Measurements from ENCODE around the gene REV3L.
"Not testable (repeated sequence)": the region's sequence is repeated elsewhere in the genome, so short reads cannot be mapped to it uniquely, and the experiment has no call there.

REV3L gene

GRCh38 chr6:111490067-111490466, 7.0 kb upstream of the REV3L start:
- DNase-seq: no peak

DNA sequence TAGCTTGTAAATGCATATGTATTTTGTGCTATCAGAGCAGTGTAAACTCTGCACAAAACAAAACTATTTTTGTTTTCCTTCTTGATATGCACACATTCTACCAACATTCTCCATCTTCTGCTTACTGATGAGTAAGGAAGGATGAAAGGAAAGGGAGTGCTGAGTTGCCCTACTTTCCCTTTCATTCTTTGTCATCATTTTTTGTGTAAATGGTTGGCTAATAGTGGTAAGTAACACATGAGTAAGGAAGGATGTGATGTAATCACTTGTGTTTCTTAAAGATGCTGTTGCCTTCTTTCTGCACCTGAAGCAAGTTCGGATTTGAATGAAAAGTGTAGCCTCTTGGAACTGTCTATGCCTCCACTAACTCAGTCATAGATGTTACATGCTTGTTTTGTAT, 4.6 kb upstream of the REV3L start:
- DNase-seq: no peak

GRCh38 chr6:111486921-111487320, 3.9 kb upstream of the REV3L start:
- no peak for DNase-seq

GRCh38 chr6:111486475-111486874, 3.5 kb upstream of the REV3L start:
- no peak for DNase-seq

- DNase-seq: no peak
Measured at GRCh38 chr6:111485342-111485741, 2.3 kb upstream of the REV3L start.

DNA sequence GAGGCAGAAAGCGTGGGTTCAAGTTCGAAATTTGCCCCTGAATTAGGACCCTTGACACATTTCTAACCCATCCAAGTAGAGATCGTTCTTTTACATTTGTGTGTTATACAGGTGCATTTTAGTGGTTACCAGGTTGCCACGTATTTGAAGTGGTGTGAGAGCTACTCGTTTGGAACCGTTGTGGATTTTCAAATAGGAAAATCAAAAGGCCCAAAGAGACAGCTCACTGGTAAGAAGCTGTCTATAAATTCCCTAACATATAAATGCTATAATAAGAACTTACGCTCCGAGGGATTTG, 1.6 kb upstream of the REV3L start:
- no peak for DNase-seq

- DNase-seq: no peak
Measured at GRCh38 chr6:111483736-111484632, 966 bp upstream of the REV3L start.

DNA sequence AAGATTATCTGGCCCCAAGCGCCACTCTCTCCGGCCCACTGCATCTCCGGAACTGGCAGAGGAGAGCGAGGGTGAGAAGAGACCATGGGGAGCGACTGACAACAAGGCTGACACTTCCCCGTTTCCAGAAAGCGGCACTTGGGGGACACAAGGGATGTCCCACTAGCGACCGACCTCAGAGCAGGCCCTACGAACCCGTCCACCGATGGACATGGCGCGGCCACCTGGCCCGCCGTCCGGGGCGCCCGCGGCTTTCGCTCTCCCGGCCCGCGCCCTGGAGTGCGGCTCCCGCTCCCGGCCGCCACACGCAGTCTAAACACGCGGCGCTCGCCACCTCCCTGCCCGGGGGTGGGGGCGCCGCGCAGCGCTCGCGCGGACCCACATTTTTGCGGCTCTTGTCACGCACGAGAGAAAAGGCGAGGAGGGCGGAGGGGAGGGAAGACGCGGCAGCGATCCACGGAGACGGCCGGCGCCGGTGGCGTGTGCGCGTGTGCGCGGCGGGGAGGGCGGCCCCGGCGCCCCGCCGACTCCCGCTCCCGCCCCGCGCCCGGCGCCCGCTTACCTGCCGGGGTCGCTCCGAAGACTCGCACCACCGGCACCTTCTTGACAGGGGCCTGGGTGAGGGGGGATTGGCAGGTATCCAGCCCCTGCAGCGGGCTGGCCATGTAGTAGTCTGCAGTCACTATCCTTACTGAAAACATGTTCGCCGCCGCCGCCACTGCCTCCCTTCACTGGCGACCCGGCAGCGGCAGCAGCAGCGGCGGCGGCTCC, 645 bp downstream of the REV3L start:
- DNase-seq: no peak

DNA sequence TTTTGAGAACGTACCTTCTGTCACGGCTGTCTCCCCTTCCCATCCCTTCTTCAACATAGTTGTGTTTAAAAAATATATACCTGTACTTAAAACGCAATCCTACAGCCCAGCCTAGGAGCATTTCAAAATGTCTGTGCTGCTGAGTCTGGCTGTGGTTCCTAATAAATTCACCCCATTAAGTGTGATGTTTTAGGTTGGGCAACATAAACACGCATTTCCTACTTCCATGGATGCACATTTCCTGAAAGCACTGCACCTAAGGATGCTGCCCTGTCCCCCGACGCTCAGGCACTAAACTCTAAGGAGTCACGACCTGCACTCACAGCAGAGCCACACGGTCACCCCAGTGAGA, 1.2 kb downstream of the REV3L start:
- no peak for DNase-seq

DNA sequence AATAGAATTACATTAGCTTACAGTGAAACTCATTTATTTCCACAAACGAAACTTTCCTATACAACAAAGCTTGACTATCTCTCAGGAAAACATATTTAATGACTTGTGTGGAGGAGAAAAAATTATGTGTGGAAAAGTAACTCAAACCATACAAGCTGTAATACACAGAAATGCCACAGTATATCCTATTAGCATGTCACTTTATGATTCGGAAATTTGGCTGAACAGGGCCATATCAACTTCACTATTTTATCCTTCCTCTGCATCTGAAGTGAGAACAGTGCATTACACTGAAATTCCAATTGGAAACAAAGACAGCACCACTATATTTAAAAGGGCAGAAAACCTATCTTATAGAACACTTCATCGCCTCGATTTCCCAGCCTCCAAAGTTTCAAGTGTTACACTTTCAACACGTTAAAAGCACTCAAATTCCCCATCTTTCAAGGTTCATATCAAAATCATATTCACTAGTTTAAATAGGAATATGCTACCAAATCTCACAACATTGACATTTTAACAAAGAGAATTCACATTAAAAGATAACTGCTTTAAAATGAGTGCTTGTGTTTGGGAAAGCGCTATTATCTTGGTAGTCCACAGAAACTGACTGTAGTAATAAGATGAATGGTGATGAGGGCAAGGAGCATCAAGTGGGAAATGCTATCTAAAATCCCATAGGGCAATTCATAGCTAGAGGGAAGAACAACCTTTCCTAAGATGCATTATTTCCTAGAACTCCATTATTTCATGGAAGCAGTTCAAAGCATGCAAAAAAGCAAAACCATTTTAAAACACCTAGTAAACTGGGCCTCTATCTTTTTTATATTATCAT, 1.8 kb downstream of the REV3L start:
- DNase-seq: no peak

DNA sequence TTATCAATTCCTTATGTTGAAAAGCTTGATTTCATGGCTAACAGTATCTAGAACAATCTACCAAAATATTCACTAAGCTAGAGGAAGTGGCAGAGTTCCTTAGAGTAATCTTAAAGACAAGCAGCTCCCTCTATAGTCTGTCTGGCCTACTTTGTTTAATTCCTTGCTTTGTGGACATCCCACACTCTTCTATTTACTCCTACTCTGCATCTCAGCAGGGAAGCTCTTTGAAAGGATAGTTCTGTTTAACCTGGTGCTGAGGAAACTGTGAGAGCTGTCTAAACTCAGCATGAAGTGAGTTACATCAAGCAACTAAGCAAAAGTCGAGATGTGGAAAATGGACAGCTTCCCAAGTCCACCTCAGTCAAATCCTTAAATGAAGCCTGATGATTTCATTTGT, 4.3 kb downstream of the REV3L start:
- no peak for DNase-seq

DNA sequence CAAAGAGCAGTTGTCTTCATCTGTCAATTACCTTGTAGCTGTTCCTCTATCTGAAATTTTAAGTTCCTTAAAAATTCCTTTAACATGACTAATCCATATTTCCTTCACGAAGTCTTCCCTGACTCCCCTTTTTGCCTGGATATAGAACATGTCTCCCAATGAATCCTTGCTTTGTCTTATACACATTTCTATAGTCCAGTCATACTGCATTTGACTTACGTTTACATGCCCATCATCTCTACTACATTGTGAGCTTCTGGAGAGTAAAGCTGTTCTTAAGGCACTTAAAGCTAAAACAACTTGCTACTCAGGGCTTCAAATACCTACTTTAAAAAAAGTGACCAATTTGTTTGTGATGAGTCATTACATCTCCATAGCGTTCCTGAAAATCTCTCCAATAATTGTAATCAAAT, 4.9 kb downstream of the REV3L start:
- no peak for DNase-seq

DNA sequence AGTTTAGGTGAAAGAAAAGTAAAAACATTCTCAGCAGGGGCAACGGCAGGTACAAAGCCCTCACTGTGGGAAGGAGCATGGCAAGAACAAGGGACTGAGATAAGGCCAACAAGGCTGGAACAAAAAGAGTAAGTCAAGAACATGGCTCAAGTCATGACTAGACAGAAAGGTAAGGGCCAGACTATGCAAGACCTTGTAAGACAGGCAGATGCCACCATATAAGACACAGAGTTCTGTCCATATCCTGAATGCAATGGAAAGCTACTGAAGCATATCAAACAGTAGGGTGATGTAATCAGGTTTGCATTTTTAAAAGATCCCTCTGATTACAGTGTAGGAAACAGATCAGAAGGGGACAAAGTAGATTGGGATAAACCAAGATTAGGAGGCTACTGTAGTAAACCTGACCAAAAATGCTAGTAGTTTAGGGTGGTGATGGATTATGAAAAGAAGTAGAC, 5.5 kb downstream of the REV3L start:
- no peak for DNase-seq

GRCh38 chr6:111476061-111476460, 7.0 kb downstream of the REV3L start:
- DNase-seq: not testable (repeated sequence)

DNA sequence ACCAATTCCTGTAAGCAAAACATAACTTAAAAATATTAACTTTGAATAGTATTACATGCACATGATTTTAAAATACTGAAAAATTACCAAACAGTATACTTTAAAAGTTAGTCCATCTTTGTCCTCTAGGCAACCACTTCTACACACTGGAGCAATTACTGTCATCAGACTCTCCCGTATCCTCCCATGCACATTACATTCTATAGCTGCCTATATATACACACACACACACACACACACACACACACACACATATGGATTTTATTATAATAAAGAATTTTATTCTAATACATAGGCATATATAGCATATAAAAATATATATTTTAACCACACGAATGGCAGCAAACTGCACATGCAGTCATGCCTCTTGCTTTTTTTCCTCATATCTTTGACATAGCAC, 8.2 kb downstream of the REV3L start:
- DNase-seq: no peak

GRCh38 chr6:111474106-111474505, 8.9 kb downstream of the REV3L start:
- no peak for DNase-seq

GRCh38 chr6:111472933-111473435, 10.0 kb downstream of the REV3L start:
- DNase-seq: no peak

DNA sequence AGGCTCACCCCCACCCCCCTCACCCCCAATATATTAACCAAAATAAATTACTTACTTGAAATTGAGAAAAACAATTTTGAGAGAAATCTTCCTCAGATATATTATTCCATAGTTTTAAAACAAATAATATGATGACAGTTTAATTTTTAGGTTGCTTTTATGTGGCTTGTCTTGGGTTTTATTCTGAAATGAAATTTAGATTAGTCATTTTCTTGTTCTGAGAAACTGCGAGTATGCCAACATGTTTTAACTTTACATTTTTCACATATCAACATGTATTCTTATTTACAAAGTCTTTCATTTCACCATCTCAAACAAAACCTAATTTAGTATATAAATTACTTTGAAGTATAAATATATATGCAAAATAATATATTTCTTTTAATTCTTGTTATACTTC, 11.1 kb downstream of the REV3L start:
- DNase-seq: no peak

GRCh38 chr6:111471533-111471932, 11.5 kb downstream of the REV3L start:
- DNase-seq: no peak

DNA sequence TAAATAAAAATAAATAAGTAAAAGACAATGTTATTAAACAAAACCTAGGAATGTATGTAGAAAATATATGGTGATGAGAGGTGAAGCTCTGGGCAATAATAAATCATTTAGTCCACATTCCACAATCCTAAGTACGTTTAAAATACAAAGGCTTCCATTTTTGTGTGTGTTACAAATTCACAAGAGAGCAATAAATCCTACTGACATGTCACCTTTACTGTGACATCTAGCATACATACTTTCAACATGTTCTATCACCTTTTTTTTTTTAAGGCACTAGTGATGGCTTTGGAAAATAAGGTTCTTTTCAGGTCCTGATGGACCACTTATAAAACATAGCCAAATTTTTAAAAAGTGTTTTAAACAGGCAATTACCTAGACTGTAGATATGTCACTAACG, 12.0 kb downstream of the REV3L start:
- DNase-seq: no peak

DNA sequence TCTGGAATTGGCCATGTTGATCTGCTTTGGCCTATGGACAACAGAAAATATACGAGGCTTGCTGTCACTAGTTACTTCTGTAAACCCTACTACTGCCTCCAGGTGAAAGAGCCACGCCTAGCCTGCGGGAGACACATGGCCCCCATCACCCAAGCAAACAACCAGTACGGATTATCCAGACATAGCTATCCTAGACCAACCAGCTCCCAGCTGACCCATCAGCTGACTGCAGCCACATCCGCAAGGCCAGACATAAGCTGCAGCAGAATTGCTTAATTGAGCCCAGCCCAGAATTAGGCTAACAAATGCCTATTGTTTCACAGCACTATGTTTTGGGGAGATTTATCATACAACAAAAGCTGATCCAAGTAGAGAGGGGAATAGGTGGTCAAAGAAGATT, 13.5 kb downstream of the REV3L start:
- no peak for DNase-seq

DNA sequence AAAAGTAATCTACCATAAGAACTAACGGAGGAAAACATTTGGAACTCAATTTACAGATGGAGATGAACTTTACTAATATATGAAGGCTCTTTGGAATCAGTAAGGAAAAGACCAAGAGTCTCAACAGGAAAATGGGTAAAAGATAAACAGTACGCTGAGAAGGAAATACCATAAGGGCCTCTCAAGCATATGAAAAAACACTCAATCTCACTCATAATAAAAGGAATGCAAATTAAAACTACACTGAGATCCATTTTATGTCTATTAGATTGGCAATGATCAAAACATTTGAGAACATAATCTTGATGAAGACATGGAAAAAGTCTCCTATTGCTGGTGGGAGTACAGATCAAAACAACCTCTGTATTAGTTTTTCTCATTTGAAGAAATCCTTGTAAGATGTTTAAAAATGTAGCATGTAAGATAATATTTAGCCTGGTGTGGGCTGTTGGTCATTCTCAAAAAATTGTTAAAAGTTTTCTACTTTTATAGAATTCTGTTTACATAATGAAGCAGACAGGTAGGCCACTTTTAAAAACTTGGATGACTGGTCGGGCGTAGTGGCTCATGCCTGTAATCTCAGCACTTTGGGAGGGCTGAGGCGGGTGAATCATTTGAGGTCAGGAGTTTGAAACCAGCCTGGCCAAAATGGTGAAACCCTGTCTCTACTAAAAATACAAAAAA, 14.5 kb downstream of the REV3L start:
- no peak for DNase-seq

- DNase-seq: no peak
Measured at GRCh38 chr6:111464184-111464583, 18.8 kb downstream of the REV3L start.

All from NCI-H510A treated with DMSO at 0.1 percent for 48 hours (cell line).